HepG2 (cell line): ENCODE results near the gene GUCA1A.

Experiments used
- ASH2L ChIP-seq: fragments of 300-600, 200-600 bp; sonication (generic); IDR thresholded peaks from 2 replicates; pipeline ENCODE4 v1.7.0; 2017; ENCODE audit warnings: low read depth, mild to moderate bottlenecking, moderate library complexity, mixed read lengths, low read length; ENCODE audit not compliant: insufficient read length
- RAD21 ChIP-seq: fragments of 450-650 bp; formaldehyde crosslinking; IDR thresholded peaks from 2 replicates; pipeline ENCODE4 v1.5.0; 2020; ENCODE audit warnings: mild to moderate bottlenecking
- ZNF121 ChIP-seq: sonication (generic); formaldehyde crosslinking; IDR thresholded peaks from 2 replicates; pipeline ENCODE4 v1.5.0; 2020; ENCODE audit warnings: mild to moderate bottlenecking, missing genetic modification reagents
- ZNF816 ChIP-seq: sonication (generic); formaldehyde crosslinking; IDR thresholded peaks from 2 replicates; pipeline ENCODE4 v1.8.0; 2022; ENCODE audit warnings: missing genetic modification reagents, mild to moderate bottlenecking, borderline replicate concordance
- TF ChIP-seq, protein P1 (sequence below): sonication (generic); formaldehyde crosslinking; IDR thresholded peaks from 2 replicates; pipeline ENCODE4 v1.5.0; 2020; ENCODE audit warnings: mild to moderate bottlenecking, missing genetic modification reagents, moderate library complexity
- TF ChIP-seq, protein P2 (sequence below): sonication (generic); formaldehyde crosslinking; IDR thresholded peaks from 2 replicates; pipeline ENCODE4 v1.4.0; 2020; ENCODE audit warnings: missing genetic modification reagents
- TF ChIP-seq, protein P3 (sequence below), 2 experiments: fragments of 450-650 bp in 1 of 2; sonication (generic) in 1 of 2; formaldehyde crosslinking in 1 of 2; IDR thresholded peaks; 2 replicates each; pipeline versions ENCODE4 v1.6.1 to v1.8.0; 2016 to 2022; ENCODE audit warnings: antibody characterized with exemption in 1 of 2, mild to moderate bottlenecking in 1 of 2, missing genetic modification reagents in 1 of 2

DNA sequence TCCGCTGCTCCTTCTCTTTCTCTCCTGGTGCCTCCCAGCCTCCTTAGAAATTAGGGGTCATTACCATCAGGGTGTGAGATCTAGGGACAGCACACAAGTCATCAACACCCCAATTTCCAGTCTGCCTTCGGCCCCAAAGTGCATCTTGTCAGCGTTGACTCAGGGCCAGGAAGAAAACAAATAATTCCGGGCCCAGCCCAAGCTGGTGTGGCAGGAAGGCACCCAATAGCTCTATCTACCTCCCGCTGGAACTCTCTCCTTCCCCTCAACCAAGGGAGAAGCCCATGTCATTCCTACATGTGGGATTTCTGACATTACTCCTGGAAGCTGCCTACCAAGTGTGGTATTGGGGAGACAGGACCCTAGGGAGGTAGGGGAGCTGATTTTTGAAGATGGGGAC lies 19.2 kb upstream of the GUCA1A start:
- no peak for TF ChIP-seq ZNF816
- no peak for TF ChIP-seq ASH2L
- TF ChIP-seq, protein P1, sequence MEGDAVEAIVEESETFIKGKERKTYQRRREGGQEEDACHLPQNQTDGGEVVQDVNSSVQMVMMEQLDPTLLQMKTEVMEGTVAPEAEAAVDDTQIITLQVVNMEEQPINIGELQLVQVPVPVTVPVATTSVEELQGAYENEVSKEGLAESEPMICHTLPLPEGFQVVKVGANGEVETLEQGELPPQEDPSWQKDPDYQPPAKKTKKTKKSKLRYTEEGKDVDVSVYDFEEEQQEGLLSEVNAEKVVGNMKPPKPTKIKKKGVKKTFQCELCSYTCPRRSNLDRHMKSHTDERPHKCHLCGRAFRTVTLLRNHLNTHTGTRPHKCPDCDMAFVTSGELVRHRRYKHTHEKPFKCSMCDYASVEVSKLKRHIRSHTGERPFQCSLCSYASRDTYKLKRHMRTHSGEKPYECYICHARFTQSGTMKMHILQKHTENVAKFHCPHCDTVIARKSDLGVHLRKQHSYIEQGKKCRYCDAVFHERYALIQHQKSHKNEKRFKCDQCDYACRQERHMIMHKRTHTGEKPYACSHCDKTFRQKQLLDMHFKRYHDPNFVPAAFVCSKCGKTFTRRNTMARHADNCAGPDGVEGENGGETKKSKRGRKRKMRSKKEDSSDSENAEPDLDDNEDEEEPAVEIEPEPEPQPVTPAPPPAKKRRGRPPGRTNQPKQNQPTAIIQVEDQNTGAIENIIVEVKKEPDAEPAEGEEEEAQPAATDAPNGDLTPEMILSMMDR (CRISPR knock-in tag): no peak
- no peak for TF ChIP-seq RAD21 (CRISPR knock-in tag)
- TF ChIP-seq, protein P2, sequence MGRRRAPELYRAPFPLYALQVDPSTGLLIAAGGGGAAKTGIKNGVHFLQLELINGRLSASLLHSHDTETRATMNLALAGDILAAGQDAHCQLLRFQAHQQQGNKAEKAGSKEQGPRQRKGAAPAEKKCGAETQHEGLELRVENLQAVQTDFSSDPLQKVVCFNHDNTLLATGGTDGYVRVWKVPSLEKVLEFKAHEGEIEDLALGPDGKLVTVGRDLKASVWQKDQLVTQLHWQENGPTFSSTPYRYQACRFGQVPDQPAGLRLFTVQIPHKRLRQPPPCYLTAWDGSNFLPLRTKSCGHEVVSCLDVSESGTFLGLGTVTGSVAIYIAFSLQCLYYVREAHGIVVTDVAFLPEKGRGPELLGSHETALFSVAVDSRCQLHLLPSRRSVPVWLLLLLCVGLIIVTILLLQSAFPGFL (CRISPR knock-in tag): no peak
- TF ChIP-seq, protein P3, sequence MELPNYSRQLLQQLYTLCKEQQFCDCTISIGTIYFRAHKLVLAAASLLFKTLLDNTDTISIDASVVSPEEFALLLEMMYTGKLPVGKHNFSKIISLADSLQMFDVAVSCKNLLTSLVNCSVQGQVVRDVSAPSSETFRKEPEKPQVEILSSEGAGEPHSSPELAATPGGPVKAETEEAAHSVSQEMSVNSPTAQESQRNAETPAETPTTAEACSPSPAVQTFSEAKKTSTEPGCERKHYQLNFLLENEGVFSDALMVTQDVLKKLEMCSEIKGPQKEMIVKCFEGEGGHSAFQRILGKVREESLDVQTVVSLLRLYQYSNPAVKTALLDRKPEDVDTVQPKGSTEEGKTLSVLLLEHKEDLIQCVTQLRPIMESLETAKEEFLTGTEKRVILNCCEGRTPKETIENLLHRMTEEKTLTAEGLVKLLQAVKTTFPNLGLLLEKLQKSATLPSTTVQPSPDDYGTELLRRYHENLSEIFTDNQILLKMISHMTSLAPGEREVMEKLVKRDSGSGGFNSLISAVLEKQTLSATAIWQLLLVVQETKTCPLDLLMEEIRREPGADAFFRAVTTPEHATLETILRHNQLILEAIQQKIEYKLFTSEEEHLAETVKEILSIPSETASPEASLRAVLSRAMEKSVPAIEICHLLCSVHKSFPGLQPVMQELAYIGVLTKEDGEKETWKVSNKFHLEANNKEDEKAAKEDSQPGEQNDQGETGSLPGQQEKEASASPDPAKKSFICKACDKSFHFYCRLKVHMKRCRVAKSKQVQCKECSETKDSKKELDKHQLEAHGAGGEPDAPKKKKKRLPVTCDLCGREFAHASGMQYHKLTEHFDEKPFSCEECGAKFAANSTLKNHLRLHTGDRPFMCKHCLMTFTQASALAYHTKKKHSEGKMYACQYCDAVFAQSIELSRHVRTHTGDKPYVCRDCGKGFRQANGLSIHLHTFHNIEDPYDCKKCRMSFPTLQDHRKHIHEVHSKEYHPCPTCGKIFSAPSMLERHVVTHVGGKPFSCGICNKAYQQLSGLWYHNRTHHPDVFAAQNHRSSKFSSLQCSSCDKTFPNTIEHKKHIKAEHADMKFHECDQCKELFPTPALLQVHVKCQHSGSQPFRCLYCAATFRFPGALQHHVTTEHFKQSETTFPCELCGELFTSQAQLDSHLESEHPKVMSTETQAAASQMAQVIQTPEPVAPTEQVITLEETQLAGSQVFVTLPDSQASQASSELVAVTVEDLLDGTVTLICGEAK (IDR thresholded peaks at IDR 0.05): no peak
- TF ChIP-seq, protein P3 (CRISPR knock-in tag; IDR thresholded peaks at IDR 0.05): no peak
- no peak for TF ChIP-seq ZNF121 (CRISPR knock-in tag)
